ENCODE results near the gene PRCD. TPM values are rescaled to one million over a fixed set of nuclear protein-coding genes. Genes with fewer than 3 reads are reported as not detected.

PRCD gene
- total and polyA plus RNA-seq, 11 donors, result 1.1 to 7.6 (median 2.7) TPM

GRCh38 chr17:76495663-76496400 lies 44.0 kb upstream of the PRCD start:
- ATAC-seq, result no peak
- peak overlapping the region in 2 of 12 donors; percentile 18 to 98 for H3K27ac ChIP-seq

GRCh38 chr17:76496464-76496863 lies 43.4 kb upstream of the PRCD start:
- no peak overlapping the region for H3K4me3 ChIP-seq
- H3K27me3 ChIP-seq, result no peaks in the 10 kb centered on the region
- intact Hi-C loops (cut with DNase I), result no loop called here
- peaks cover 0 to 5% (median 0%) of the 10 kb centered on the region in 9 donors for H3K36me3 ChIP-seq
- DNase-seq (no peak), ATAC-seq (no peak)
- TF ChIP-seq POLR2A (IDR thresholded peaks at IDR 0.05) (no peak), CTCF (IDR thresholded peaks at IDR 0.05) (no peak)
- H3K9me3 ChIP-seq, result no peaks in the 10 kb centered on the region
- peaks cover 12 to 94% (median 59%) of the 10 kb centered on the region in 12 donors for H3K4me1 ChIP-seq
- peak overlapping the region in 3 of 12 donors; percentile 87 to 98 (median 93) for H3K27ac ChIP-seq
- WGBS, 4 donors, result 90 to 98% (median 92%) methylated on average over 6 of the region's 6 CpGs

More at GRCh38 chr17:76495663-76496400, 44.0 kb upstream of the PRCD start:
- whole genome bisulfite sequencing, 4 donors, result 77 to 85% (median 81%) methylated on average over 8 to 16 of the region's 16 CpGs
- no peak for DNase-seq
- H3K36me3 ChIP-seq, result peaks cover 0 to 5% (median 0%) of the 10 kb centered on the region in 9 donors
- no peak overlapping the region for H3K4me3 ChIP-seq
- no peaks in the 10 kb centered on the region for H3K9me3 ChIP-seq
- no peaks in the 10 kb centered on the region for H3K27me3 ChIP-seq
- TF ChIP-seq CTCF (IDR thresholded peaks at IDR 0.05), result no peak
- no peak for TF ChIP-seq POLR2A (IDR thresholded peaks at IDR 0.05)
- intact Hi-C loops (cut with DNase I), result no loop called here
- peaks cover 12 to 99% (median 59%) of the 10 kb centered on the region in 12 donors for H3K4me1 ChIP-seq

GRCh38 chr17:76497699-76497978 lies 42.2 kb upstream of the PRCD start:
- ATAC-seq, result no peak
- DNase-seq, result no peak
- H3K9me3 ChIP-seq, result no peaks in the 10 kb centered on the region
- H3K27me3 ChIP-seq, result no peaks in the 10 kb centered on the region
- peaks cover 10 to 94% (median 58%) of the 10 kb centered on the region in 12 donors for H3K4me1 ChIP-seq
- peak overlapping the region; percentile 70 to 98 (median 92) for H3K27ac ChIP-seq
- intact Hi-C loops (cut with DNase I), result no loop called here
- peaks cover 0 to 5% (median 0%) of the 10 kb centered on the region in 9 donors for H3K36me3 ChIP-seq
- 6 to 36% (median 21%) methylated on average over 2 of the region's 2 CpGs; no CpG with 5 or more reads in 1 of the 4 donors for WGBS, 4 donors
- TF ChIP-seq POLR2A (IDR thresholded peaks at IDR 0.05) (no peak), CTCF (IDR thresholded peaks at IDR 0.05) (no peak)
- H3K4me3 ChIP-seq, result peak overlapping the region in 7 of 12 donors; percentile 18 to 40 (median 28)

GRCh38 chr17:76497979-76498875 lies 41.6 kb upstream of the PRCD start:
- intact Hi-C loops (cut with DNase I), result loop anchor here in 1 of 10 donors (1.0 kb wide), 1 partner anchor 13 kb away; no protein-coding TSS in a partner anchor
- TF ChIP-seq CTCF (IDR thresholded peaks at IDR 0.05) (no peak), POLR2A (IDR thresholded peaks at IDR 0.05) (peak in 1 of 2 donors; percentile 29)
- Histone ChIP-seq H3K27ac (peak overlapping the region; percentile 70 to 98 (median 92)), H3K27me3 (no peaks in the 10 kb centered on the region), H3K36me3 (peaks cover 0 to 5% (median 0%) of the 10 kb centered on the region in 9 donors), H3K4me1 (peaks cover 10 to 93% (median 53%) of the 10 kb centered on the region in 12 donors), H3K4me3 (peak overlapping the region in 9 of 12 donors; percentile 11 to 85 (median 24)), H3K9me3 (no peaks in the 10 kb centered on the region)
- WGBS, 4 donors, result 13 to 22% (median 13%) methylated on average over 25 to 31 of the region's 31 CpGs
- peak; percentile 87 to 94 (median 90) for DNase-seq
- peak; percentile 64 to 86 (median 78) for ATAC-seq
